Suppressor macrophage (primary cell): ENCODE measurements around the gene FBXO4.
"Not testable (repeated sequence)": the region's sequence is repeated elsewhere in the genome, so short reads cannot be mapped to it uniquely, and the experiment has no call there.

Source experiments
- DNase-seq, 4 experiments: peaks; one replicate each; pipeline ENCODE4 v3.0.0-alpha.2; 2020 to 2022

The FBXO4 gene

DNA sequence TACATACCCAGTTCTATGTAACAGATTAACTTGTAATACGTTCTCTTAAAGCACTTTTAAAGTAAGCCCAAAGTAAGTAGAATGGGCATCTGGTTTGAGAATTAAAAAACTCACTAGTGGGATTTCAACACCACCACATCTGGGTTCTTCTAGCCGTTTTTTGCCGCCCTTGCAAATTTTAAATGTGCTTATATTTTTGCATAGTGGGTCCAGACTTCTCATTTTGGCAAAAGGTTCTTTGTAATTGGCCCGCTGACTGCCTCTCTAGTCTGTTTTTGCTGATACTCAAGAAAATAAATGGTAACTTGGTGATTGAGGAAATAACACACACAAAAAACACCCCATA lies 582 bp upstream of the FBXO4 start:
- DNase-seq: peak in 1 of 4 experiments; percentile 82

DNA sequence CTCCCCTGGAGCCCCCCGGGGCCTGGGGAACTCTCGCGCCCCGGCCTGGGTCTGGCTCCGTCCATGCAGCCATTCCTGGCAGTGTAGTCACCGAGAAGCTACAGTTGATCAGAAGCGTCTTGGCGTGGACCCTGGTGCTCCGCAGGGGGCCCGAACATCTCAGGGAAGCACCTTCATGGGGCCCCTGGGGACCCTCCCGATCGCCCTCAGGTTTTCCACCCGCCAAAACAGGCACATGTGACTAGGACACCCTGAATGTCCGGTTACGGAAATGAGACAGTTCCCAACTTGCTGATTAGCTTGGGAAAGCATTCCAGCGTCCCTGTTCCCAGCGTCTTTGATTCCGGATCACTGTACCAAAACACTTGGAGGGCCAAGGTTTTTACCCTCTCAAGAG lies 472 bp downstream of the FBXO4 start:
- peak; percentile 30 to 54 (median 36) for DNase-seq

GRCh38 chr5:41927604-41928003 lies 2.5 kb downstream of the FBXO4 start:
- no peak for DNase-seq

- DNase-seq: no peak
These were observed 4.0 kb downstream of the FBXO4 start for GRCh38 chr5:41929035-41929434.

DNA sequence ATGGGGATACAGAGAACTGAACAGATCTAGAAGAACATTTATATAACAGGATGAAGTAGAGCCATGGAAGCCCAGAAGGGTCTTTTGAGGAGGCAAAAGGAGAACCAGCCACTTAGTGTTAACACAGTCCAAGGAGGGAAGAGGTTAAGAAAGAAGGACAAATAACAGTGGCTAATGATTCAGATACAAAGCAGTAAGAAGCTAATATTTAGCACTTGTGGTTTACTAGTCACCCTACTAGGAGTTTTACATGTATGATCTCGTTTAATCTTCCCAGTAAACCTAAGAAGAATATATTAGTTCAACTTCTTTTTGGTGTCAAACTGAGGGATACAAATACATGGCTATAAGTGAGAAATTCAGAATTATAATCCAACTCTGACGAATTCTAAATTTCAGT lies 7.7 kb downstream of the FBXO4 start:
- no peak for DNase-seq

DNA sequence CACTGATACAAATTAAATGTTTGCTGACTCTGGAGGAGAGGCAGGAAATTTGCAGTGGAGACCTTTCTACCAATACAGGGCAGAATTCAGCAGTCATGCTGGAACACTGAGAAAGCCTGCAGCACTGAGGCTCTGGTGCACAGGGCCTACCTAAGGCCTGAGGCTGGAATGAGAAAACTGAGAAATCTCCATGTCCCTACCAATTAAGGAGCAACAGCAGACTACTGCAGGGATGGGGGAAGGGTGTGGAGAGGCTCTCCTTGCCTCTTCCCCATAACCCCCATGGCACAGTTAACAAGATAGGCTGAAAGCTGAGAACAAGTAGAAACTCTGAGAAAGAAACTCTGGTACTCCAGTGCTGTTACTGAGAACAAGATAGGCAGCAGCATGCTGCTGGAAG lies 10.5 kb downstream of the FBXO4 start:
- no peak for DNase-seq

- DNase-seq: no peak
These were observed 15.6 kb downstream of the FBXO4 start for GRCh38 chr5:41940641-41941040.

GRCh38 chr5:41945332-41945955 lies 20.4 kb downstream of the FBXO4 start:
- not testable (repeated sequence) for DNase-seq

DNA sequence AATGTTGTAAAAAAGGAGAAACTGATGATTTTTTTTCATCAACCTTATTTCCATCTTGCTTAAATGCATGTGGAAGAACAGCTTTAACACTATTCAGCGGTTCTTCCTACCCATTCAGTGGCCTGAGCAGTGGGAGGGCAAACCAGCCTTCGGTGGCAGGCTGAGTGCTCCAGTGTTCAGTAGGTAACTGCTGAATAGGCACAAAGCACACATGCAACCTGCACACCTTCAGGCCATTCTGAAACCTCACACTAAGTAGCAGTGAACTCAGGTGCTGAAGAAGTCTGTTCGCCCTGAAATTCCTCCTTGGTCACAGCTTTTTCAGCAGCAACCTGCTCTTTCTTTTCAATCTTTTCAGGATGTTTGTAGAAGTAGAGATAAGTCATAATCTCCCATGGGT lies 26.1 kb downstream of the FBXO4 start:
- DNase-seq: no peak

- DNase-seq: no peak
These were observed 29.2 kb downstream of the FBXO4 start for GRCh38 chr5:41954286-41954685.

GRCh38 chr5:41955432-41956024 lies 30.4 kb downstream of the FBXO4 start:
- DNase-seq: no peak

- DNase-seq: no peak
These were observed 31.9 kb downstream of the FBXO4 start for GRCh38 chr5:41956943-41957342.

GRCh38 chr5:41960481-41960880 lies 35.4 kb downstream of the FBXO4 start:
- no peak for DNase-seq

GRCh38 chr5:41961736-41962135 lies 36.7 kb downstream of the FBXO4 start:
- no peak for DNase-seq

GRCh38 chr5:41962491-41962890 lies 37.4 kb downstream of the FBXO4 start:
- DNase-seq: no peak

DNA sequence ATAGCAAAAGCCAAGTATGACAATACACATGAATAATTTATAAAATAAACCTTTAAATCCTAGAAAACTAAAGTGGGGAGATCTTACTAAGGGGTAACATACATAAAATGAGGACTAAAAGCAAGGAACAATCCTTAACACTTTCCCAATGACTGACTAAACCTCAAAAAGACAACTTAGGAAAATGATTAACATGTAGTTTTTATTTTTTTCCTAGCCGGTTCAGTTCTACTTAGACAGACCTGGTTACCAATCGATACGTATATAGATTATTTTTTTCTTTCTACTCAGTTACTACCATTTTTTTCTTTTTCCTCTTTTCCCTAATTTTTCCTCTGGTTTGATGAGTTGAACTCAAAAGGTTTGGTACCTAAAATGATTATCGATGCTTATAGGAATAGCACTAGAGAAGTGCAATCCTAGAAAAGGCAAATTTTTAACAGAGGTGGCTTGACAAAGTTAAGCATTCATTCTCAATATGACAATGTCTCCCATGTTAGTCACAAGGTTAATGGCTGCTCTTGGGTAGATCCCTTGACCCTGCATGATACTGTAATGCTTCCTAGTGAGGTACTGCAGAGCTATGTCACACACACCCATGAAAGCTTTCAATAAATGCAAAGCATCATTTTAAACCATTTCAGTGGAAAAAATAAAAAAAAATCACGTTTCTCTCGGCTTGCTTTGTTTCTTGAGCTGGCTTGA lies 41.5 kb downstream of the FBXO4 start:
- DNase-seq: no peak

DNA sequence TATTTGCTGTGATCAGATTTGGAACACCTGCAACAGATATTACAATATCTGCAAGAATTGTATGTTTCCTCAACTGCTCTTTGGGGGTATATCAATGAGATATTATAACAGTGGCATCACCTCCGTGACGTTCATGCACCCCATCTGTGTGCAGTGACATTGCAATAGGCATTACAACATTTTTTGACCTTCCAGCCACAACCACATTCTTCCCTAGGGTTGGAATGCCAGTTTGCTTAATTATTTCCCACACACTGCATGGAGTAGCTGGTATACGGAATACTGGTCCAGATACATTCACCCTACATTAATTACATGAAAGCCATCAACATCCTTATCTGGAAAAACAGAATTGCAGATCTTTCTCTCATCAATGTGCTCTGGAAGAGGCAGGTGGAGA lies 42.3 kb downstream of the FBXO4 start:
- no peak for DNase-seq

DNA sequence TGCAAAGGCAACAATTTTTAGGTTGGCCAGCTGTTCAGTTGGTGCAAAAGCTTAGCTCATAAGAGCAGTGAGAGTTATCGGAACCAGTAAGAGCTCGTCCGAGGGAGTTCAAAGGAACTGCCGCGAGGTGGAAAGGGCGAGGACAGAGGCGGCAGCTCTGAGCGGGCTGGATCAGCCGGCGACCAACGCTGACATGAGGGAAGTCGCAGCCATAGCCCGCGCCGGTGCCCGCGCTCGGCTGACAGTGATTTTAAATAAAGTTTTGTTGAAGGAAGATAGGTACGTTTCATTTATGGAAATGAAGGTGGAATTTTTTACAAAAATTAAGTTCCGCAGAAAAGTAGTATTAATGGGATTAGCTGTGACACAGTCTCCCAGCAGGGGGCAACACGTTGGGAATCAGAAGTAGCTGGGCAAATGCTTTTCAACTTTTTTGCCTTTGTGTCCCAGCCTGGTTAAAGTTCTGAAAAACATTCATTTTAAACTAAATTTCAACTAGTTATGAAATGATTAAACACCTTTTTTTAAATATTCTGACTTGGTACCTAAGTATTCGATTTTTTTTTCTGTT lies 43.2 kb downstream of the FBXO4 start:
- DNase-seq: no peak

GRCh38 chr5:41973087-41973486 lies 48.0 kb downstream of the FBXO4 start:
- no peak for DNase-seq

GRCh38 chr5:41973887-41974286 lies 48.8 kb downstream of the FBXO4 start:
- no peak for DNase-seq

DNA sequence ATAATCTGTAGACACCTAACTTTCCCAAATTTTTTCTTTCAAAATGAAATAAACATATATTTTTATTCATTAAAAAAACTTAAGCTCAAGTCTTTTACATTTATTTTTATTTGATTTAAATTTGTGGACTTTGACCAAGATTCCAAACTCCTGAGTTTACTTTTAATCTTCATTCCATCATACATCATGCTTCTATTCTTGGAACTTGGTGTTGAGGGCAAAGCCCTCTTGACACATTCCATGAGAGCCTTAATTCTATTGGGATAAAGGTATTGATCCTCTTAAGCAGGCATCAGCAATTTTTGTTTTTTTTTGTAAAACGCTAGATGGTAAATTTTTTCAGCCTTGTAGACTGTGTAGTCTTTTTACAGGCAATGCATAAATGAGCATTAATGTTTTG lies 53.6 kb downstream of the FBXO4 start:
- no peak for DNase-seq

GRCh38 chr5:41980396-41980795 lies 55.3 kb downstream of the FBXO4 start:
- no peak for DNase-seq

DNA sequence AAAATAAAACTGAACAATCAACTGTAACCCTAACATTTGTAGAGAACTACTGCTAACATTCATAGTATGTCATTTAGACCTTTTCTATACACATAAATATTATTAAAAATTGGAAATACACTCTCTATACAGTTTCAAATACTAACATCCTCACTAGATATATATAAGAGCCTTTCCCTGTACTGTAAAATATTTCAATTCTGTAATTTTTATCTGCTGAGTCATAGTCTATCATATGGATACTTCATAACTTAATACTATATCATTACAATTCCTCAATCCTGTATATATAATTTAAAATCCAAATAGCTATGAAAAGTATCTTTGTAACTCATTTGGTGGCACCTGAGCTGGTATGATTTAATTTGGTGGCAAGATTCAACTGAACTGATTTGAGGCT lies 55.8 kb downstream of the FBXO4 start:
- DNase-seq: no peak

- DNase-seq: not testable (repeated sequence)
These were observed 57.8 kb downstream of the FBXO4 start for GRCh38 chr5:41982858-41983257.
